Fibroblast of skin of right quadriceps (primary cell): ENCODE measurements around the gene TM7SF3.
"Not testable (repeated sequence)": the region's sequence is repeated elsewhere in the genome, so short reads cannot be mapped to it uniquely, and the experiment has no call there.

Experiments
- DNase-seq: peaks from one replicate; pipeline ENCODE4 v3.0.0-alpha.2; 2013

The TM7SF3 gene

GRCh38 chr12:27014085-27014858, at the start of gene TM7SF3:
Gene TM7SF3 (minus strand): TSS chr12:27014384. CDS start chr12:27014168, 216 bp downstream.
- DNase-seq = peak; percentile 84

DNA sequence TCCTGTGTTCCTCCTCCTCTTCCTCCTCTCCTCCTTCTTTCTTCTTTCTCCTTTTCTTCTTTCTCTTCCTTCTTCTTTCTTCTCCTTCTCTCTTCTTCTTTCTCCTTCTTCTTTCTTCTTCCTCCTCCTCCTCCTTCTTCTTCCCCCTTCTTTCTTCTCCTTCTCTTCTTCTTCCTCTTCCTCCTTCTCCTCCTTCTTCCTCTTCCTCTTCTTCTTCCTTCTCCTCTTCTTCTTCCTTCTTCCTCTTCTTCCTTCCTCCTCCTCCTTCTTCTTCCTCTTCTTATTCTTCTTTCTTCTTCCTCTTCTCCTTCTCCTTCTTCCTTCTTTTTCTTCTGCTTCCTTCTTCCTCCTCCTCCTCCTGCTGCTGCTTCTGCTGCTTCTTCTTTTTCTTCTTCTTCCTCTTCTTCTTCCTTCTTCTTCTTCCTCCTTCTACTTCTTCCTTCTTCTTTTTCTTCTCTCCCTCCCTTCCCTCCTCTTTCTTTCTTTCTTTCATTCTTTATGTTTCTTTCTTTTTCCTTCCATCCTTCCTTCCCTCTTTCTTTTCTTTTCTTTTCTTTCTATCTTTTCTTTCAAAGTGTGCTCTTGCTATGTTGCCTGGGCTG, 49.2 kb upstream of the TM7SF3 start:
- no peak for DNase-seq

GRCh38 chr12:27061317-27061716, 47.1 kb upstream of the TM7SF3 start:
- no peak for DNase-seq

GRCh38 chr12:27060740-27061139, 46.6 kb upstream of the TM7SF3 start:
- no peak for DNase-seq

DNA sequence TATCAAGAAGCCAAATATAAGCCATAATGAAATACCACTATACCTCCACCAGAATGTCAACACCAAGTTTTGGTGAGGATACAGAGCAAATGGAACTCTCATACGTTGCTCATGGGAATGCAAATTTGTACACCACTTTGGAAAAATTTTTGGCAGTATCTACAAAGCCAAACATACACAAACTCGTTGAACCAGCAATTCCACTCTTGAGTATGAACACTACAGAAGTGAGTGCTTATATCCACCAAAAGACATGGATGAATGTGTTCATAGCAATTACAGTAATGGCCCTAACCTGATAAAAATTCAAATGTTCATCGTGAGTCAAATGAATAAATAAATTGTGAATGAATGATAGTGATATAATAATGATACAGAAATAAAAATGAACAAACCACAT, 43.4 kb upstream of the TM7SF3 start:
- DNase-seq = no peak

DNA sequence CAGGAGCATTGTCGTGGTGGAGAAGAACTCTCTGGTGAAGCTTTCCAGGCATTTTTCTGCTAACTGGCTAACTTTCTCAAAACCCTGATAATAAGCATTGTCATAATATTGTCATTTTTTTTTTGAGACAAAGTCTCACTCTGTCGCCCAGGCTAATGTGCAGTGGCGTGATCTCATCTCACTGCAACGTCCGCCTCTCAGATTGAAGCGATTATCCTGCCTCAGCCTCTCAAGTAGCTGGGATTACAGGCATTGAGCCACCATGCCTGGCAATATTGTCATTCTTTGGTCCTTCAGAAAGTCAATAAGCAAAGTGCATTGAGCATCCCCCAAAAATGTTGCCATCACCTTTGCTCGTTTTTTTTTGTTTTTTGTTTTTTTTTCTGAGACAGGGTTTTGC, 41.8 kb upstream of the TM7SF3 start:
- no peak for DNase-seq

- DNase-seq = no peak
These were observed 38.6 kb upstream of the TM7SF3 start for GRCh38 chr12:27052742-27053141.

- no peak for DNase-seq
These were observed 38.0 kb upstream of the TM7SF3 start for GRCh38 chr12:27052176-27052575.

DNA sequence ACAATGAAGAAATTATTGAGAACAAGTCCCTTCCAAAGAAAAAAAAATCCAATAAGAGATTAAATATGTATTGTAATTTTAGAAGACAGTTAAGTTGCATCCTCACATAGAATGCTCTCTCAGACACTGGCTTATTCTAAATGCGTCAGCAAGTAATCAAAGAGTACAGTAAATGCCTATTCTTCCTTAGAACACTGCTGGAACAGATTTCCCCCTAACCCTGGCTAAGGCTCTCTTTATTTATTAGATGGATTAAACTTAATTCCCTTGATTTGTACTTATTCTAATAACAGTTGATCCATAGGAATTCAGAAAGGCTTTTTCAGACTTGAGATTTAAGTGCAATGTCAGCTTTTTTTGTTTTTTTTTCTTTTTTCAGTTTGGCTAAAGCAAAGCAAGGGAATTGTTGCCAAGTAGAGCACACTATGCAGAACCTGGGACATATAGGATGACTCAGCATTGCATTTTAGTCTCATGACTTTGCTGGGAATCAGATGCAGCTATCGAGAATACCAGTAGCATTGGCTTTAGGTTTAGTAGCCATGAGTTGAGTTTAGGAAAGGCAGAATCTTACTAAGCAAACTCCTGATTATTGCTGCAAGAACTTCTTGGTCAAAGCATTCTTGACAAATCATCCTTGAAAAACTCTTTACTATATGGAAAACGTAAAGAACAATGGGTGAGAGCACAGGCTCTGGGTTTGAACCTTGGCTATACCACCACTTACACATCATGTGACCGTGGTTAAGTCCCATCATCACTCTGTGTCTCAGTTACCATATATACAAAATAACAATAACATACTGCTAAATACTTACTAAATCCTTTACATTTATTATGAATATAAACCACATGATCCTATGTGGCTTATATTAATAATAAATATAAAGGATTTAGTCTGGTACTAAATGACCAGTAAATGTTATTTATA, 34.9 kb upstream of the TM7SF3 start:
- DNase-seq = peak; percentile 92

DNA sequence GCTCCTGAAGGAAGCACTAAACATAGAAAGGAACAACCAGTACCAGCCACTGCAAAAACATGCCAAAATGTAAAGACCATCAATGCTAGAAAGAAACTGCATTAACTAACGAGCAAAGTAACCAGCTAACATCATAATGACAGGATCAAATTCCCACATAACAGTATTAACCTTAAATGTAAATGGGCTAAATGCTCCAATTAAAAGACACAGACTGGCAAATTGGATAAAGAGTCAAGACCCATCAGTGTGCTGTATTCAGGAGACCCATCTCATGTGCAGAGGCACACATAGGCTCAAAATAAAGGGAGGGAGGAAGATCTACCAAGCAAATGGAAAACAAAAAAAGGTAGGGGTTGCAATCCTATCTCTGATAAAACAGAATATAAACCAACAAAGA, 27.8 kb upstream of the TM7SF3 start:
- DNase-seq = not testable (repeated sequence)

- DNase-seq = not testable (repeated sequence)
These were observed 26.5 kb upstream of the TM7SF3 start for GRCh38 chr12:27040637-27041036.

DNA sequence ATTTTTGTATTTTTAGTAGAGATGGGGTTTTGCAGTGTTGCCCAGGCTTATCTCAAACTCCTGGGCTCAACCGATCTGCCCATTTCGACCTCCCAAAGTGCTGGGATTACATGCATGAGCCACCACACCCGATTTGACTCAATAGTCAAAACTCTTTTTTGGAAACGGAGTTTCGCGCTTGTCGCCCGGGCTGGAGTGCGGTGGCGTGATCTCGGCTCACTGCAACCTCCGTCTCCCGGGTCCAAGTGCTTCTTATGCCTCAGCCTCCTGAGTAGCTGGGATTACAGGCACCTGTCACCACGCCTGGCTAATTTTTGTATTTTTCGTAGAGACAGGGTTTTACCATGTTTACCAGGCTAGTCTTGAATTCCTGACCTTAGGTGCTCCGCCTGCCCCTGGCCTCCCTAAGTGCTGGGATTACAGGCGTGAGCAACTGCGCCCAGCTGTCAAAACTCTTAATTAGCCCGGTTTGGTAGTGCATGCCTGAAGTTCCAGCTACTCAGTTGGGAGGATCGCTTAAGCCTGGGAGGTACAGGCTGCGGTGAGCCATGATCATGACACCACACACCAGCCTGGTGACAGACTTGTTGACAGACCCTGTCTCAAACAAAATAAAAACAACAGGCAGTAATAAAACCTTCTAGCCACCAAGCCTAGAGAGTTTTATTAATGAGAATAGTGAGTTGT, 20.6 kb upstream of the TM7SF3 start:
- no peak for DNase-seq

DNA sequence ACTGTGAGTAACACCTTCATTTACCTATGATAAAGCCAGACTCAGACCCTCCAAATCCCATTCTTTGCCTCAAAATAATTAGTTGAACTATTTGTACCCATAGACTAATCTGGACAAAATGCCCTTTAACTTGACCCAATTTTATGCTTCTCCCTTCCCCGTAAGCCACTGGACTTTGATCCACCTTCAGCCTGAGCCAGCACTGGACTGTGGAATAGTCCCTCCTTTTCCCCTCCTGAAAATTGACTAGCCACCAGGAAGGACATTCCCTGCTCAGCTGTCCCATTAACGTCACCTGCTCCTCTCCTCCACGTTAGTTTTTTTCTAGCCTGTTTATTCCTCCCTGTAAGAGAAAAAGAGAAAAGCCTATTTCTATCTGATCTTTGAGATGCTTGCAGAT, 18.5 kb upstream of the TM7SF3 start:
- no peak for DNase-seq

GRCh38 chr12:27031531-27031930, 17.3 kb upstream of the TM7SF3 start:
- DNase-seq = peak; percentile 8

- no peak for DNase-seq
These were observed 12.1 kb upstream of the TM7SF3 start for GRCh38 chr12:27026257-27026656.

DNA sequence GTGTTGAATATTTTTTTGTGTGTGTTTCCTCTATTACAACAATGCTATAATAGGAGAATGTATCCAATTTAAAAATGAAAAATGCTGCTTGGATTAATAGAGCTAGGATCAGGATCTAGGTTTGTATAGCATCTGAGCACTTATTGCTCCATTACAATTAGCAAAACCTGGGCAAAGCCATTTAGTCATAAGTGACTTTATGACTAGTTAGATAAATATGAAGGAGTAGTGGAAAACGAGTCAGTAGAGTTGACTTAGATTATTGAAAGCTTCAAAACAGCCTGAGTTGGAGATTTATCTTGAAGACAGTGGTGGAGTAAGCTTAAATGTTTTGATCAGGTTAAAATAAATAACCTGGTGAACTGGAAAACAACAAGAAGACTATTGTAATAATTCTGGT, 10.9 kb upstream of the TM7SF3 start:
- no peak for DNase-seq

GRCh38 chr12:27024291-27024690, 10.1 kb upstream of the TM7SF3 start:
- no peak for DNase-seq

GRCh38 chr12:27020761-27021160, 6.6 kb upstream of the TM7SF3 start:
- DNase-seq = no peak

DNA sequence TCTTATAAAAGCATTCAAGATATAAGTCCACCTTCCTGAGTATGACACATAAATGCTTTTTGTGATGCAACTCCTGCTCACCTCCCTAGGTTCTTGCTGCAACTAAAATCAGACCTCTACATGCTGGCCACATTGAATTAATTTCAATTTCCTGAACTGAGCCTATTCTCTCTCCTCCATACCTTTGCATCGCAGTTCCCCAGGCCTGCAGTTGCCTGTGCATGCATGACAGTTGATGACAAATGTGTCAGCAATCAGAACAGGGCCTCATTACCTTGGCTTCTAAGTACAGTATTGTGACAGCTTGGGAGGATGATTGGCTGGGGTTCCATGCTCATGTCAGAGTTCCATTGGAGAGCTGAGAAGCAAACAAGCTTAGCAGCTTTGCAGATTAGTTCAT, 3.9 kb upstream of the TM7SF3 start:
- no peak for DNase-seq

GRCh38 chr12:27017163-27017823, 3.1 kb upstream of the TM7SF3 start:
- not testable (repeated sequence) for DNase-seq

DNA sequence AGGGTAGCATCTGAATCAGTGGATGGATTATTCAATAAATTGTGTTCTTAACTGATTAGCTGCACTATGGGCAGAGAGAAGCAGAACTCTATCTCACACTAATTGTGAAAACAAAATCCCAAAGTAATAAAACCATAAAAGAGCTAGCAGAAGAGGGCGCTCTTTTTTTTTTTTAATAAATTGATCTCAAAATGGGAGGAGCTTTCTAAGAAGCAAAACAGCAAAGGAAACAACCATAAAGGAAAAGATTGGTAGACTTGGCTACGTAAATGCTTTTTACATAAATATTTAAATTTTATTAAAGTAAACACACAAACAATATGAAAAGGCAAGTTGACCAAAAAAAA, 1.5 kb upstream of the TM7SF3 start:
- peak; percentile 30 for DNase-seq
